GM19238 (cell line): ENCODE measurements around the gene LRIG1.

ENCODE experiments used
- DNase-seq: peaks from one replicate; pipeline ENCODE4 v3.0.0; 2011; ENCODE audit warnings: low spot score; ENCODE audit not compliant: insufficient read length

The LRIG1 gene

DNA sequence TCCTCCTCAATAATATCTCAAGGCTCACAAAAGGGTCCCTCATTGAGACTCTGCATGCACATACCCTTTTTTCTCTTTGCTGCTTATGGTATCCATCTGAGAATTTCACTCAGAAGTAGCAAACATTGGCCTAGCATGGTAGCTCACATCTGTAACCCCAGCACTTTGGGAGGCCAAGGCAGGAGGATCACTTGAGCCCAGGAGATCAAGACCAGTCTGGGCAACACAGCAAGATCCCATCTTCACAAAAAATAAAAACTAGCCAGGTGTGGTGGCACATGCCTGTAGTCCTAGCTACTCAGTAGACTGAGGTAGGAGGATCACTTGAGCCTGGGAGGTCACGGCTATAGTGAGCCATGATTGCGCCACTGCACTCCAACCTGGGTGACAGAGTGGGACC is 11.7 kb downstream of the LRIG1 start:
- DNase-seq, result no peak

DNA sequence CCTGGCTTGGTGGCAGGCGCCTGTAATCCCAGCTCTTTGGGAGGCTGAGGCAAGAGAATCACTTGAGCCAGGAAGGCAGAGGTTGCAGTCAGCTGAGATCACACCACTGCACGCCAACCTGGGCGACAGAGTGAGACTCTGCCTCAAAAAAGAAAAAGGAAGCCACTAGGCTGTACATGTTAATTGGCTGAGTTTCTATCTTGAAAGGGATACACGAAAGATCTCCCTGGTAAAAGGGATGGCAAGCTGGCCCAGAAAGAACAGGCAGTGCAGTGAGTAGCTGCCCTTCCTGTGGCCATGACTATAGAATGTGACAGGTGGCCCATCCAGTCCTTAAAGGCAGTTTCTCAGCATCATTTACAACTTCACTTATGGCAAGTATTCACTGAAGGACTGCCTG is 12.3 kb downstream of the LRIG1 start:
- DNase-seq, result no peak

DNA sequence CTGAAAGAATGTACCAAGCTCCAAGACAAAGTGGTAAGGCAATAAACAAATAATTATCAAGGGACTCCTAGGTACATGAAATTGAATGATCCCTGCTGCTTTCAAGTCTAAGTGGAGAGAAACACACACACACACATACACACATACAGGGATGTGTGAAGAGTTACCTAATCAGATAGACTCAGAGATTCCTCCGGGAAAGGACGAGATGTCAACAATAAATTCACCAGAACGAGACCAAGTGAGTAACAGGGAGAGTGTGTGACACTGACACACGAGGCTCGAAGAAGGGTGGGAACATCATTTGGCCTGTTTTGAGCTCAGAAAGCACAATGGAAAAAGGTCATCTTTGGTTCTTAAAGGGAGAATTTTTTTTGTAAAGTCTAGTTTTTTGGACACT is 13.4 kb downstream of the LRIG1 start:
- DNase-seq, result no peak

- DNase-seq, result no peak
Measured at GRCh38 chr3:66486646-66487045, 14.2 kb downstream of the LRIG1 start.

DNA sequence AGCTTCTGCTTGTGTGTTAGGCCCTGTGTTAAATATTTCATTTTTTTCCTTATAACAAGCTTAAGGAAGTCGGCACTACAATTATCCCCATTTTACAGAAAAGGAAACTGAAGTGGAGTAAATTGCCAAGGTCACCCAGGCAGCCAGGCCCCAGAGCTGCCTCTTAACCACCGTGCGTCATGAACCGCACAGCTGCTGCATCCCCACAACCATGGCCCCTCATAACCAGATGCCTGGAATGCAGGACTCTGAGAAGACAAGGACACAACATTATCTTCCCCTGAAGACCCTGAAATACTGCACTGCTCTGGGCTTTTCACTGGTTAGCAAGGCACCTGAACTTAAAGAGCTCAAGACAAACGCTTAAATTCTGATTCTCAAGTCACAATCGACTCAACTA is 14.6 kb downstream of the LRIG1 start:
- no peak for DNase-seq

- no peak for DNase-seq
Measured at GRCh38 chr3:66485291-66485968, 15.4 kb downstream of the LRIG1 start.

- DNase-seq, result no peak
Measured at GRCh38 chr3:66484106-66484844, 16.5 kb downstream of the LRIG1 start.

DNA sequence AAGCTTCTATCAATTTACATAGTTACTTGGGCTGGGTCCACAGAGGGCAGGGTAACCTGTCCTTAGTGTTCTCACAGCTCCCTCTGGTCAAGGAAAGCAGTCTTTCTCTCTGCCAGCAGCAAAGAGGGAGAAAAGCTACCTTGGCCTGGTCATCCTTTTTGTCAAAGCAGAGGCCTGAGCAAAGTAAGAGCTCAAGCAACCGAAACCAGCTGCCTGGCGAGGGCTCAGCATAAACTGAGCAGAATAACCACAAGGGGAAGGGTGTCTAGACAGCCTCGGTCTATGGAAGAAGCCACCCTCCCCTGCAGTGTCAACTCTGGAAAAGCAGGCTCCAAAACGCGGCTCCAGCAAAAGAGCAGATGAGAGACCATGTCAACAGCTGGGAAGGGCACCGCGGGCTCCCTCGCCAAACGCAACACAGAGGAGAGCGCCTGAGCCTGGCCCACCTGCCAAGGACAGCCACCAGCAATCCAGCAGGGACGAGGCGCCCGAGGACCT is 17.4 kb downstream of the LRIG1 start:
- no peak for DNase-seq

GRCh38 chr3:66483006-66483405 is 17.8 kb downstream of the LRIG1 start:
- DNase-seq, result no peak

DNA sequence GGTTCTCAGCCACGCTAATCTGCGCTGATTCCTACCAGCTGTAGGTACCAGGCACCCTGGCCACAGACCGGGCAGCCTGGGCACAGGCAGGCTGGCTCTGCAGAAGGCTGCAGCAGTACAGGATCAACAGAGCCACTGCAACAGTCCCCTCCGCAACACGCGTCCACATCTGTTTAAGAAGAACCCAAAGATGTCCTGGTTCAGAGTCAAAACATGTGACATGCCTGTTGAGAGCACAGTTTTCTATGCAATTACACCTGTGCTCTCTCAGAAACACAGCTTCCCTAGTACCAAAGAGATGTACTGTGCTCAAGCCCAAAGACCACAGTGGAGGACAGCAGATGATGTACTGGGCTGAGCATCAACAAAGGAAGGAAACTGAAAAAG is 18.8 kb downstream of the LRIG1 start:
- no peak for DNase-seq

GRCh38 chr3:66481071-66482017 is 19.5 kb downstream of the LRIG1 start:
- no peak for DNase-seq

DNA sequence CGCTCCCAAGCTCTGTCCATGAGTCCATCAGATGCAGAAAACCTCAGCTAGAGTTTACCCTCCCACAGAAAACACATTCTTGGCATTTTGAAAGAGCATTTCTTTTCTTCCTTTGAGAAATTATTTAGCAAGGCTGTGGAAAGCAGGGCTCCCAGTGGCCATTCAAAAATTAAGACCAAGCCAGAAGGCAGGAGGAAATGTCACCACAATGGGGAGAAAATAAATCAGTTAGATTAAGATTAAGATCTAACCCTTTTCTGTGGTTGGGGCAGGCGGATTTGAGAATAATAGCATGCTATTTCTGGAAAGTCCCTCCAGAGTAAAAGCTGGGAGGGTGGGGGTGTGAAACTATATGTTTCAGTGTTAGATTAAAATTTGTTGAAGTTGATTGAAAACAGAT is 20.2 kb downstream of the LRIG1 start:
- no peak for DNase-seq

- no peak for DNase-seq
Measured at GRCh38 chr3:66479532-66479947, 21.3 kb downstream of the LRIG1 start.

GRCh38 chr3:66478960-66479359 is 21.9 kb downstream of the LRIG1 start:
- no peak for DNase-seq

DNA sequence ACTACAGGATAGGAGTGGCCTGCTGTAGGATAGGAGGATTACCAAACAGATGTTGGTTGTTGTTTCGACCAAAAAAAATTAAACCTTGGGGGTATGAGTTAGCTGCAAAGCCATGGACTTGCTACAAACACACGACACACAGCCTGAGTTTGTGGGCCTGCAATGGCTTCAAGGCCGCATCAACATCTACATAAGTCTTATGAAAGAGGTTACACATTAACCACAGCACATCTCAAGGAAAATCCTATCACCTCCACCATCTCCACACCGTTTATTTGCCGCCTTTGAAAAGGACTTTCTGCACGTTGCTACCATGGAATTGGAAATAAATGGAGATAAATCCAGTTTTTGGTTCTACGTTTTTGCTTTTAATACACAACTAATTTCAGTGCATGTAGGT is 23.0 kb downstream of the LRIG1 start:
- no peak for DNase-seq

DNA sequence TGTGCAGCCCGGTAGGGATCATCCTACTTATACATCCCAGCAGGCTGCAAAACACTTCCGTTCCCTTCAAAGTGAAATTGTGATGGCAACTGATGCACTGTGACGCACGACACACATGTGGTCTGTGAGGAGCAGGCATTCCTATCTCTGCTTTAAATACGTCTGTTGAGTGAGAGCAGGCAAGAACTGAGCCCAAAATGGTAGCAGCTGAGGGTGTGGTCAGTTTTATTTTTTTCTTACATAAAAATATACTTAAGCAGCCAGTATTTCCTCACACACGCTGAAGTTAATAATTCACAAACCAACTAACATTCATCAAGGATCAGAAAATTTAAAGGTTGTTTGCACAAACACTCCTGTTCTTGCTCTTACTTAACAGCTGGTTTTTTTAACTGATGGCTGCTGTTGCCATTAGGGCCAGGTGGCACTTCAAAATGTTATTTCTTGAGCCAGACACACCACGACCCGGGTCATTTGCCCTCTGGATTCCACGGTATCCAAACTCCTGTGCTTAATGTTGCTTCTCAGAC is 23.9 kb downstream of the LRIG1 start:
- no peak for DNase-seq

GRCh38 chr3:66475386-66476020 is 25.3 kb downstream of the LRIG1 start:
- no peak for DNase-seq

DNA sequence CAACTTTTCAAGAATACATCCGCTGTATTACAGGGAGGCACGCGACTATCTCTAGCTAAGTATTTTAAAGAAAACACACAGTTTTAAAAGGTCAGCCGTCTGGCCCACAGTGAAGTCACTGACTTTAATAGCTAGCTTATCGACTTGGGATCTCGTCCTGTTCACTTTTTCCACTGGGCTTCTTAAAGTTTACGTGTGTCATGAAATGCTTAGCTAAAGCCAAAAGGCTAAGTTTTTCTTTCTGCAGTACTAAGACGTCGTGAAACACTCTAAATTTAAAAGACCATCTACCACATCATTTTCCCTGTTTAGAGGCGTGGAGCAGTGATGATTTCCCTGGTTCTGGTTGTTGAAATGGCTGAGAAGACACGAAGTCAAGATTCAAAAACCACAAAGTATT is 27.1 kb downstream of the LRIG1 start:
- no peak for DNase-seq

- DNase-seq, result no peak
Measured at GRCh38 chr3:66473181-66473580, 27.6 kb downstream of the LRIG1 start.

- no peak for DNase-seq
Measured at GRCh38 chr3:66472313-66473134, 28.3 kb downstream of the LRIG1 start.
